ENCODE data around the gene DDX56.

- TF ChIP-seq NR2C2 (CRISPR knock-in tag; IDR thresholded peaks at IDR 0.05) (no peak), ZNF281 (CRISPR knock-in tag; IDR thresholded peaks at IDR 0.05) (no peak), GTF2I (CRISPR knock-in tag; conservative IDR thresholded peaks at IDR 0.05) (no peak), ESRRA (CRISPR knock-in tag; IDR thresholded peaks at IDR 0.05; ENCODE audit: borderline replicate concordance) (no peak), USF1 (CRISPR knock-in tag; IDR thresholded peaks at IDR 0.05) (no peak), NR1H2 (CRISPR knock-in tag; IDR thresholded peaks at IDR 0.05) (no peak)
- TF ChIP-seq, protein P1, sequence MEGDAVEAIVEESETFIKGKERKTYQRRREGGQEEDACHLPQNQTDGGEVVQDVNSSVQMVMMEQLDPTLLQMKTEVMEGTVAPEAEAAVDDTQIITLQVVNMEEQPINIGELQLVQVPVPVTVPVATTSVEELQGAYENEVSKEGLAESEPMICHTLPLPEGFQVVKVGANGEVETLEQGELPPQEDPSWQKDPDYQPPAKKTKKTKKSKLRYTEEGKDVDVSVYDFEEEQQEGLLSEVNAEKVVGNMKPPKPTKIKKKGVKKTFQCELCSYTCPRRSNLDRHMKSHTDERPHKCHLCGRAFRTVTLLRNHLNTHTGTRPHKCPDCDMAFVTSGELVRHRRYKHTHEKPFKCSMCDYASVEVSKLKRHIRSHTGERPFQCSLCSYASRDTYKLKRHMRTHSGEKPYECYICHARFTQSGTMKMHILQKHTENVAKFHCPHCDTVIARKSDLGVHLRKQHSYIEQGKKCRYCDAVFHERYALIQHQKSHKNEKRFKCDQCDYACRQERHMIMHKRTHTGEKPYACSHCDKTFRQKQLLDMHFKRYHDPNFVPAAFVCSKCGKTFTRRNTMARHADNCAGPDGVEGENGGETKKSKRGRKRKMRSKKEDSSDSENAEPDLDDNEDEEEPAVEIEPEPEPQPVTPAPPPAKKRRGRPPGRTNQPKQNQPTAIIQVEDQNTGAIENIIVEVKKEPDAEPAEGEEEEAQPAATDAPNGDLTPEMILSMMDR (IDR thresholded peaks at IDR 0.05), result no peak
These were observed 29.5 kb upstream of the DDX56 start for GRCh38 chr7:44603193-44603592.

Measured in WTC11 (cell line).